ENCODE data around the gene NFE2L1.
"Not testable (repeated sequence)": the region's sequence is repeated elsewhere in the genome, so short reads cannot be mapped to it uniquely, and the experiment has no call there.

Gene NFE2L1, protein sequence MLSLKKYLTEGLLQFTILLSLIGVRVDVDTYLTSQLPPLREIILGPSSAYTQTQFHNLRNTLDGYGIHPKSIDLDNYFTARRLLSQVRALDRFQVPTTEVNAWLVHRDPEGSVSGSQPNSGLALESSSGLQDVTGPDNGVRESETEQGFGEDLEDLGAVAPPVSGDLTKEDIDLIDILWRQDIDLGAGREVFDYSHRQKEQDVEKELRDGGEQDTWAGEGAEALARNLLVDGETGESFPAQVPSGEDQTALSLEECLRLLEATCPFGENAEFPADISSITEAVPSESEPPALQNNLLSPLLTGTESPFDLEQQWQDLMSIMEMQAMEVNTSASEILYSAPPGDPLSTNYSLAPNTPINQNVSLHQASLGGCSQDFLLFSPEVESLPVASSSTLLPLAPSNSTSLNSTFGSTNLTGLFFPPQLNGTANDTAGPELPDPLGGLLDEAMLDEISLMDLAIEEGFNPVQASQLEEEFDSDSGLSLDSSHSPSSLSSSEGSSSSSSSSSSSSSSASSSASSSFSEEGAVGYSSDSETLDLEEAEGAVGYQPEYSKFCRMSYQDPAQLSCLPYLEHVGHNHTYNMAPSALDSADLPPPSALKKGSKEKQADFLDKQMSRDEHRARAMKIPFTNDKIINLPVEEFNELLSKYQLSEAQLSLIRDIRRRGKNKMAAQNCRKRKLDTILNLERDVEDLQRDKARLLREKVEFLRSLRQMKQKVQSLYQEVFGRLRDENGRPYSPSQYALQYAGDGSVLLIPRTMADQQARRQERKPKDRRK

DNA sequence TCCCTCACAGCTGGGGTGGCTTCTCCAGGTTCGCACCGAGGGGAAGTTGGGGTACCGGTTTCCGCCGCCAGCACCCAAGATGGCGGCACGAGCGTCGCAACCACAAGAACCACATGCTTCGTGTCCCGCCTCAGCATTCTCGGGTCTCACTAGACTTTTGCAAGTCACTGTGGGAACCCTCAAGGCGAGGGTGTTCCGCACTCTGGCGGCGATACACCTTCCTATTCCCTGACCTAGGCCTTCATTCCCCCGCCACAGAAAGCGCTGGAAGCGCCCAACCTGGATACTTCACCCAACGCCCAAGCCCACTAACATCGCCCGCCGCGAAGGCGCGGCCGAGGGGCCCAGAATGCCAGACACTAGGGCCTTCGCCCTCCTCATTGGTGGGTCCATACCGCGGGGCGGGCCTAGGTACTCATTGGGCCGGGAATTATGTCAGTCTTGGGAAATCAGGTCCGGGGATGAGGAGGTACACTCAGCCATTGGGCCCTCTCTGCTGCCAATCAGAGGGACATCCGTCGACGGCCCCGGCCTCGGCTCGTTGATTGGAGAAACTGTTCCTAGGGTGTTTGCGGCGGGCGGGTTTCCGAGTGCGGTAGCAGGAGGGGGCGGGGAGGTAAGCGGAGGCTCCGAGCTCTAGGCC, at the start of gene NFE2L1:
TSS of gene NFE2L1 (plus strand) at position 619 of the 643 bp plus-strand sequence. CDS start 2,760 bp downstream, outside the sequence.
- peak; percentile 99 for DNase-seq (ENCODE audit: low read depth, low spot score)

DNA sequence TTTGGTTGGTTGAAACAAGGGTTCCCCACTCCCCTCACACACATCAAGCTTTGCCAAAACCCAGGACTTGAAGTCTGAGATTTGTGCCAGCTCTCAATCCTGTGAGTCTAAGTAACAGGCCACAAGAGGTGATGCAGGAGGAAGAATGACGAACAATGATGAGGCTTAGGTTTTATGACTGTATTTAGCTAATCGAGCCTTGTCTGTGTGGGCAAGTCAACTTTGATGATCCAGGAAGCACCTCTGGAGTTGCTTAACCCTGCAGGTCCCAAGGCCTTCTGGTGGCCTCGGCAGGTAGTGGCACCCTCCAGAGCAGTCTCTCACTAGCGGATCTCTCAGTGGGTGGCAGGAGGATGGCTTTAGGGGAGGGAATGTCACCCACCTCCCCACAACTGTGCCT, 48.6 kb upstream of the NFE2L1 start:
- DNase-seq (ENCODE audit: low read depth, low spot score) = no peak

DNA sequence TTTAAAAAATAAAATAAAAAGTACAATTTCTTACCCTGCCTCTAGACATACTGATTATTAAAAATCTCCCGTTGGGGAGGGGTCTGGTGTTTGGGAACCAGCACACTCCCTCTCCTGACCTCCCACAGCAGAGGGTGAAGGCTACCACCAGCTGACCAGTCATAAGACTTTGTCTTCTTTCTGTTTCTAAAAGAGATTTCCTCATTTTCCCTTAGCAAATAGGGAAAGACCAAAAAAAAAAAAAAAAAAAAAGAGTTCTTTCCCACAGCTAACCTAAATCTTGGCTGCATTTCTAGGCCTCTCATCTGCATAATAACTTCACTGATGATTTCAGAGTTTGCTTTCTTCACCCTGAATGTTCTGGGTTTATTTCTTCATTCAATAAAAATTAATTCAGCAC, 47.0 kb upstream of the NFE2L1 start:
- no peak for DNase-seq (ENCODE audit: low read depth, low spot score)

DNA sequence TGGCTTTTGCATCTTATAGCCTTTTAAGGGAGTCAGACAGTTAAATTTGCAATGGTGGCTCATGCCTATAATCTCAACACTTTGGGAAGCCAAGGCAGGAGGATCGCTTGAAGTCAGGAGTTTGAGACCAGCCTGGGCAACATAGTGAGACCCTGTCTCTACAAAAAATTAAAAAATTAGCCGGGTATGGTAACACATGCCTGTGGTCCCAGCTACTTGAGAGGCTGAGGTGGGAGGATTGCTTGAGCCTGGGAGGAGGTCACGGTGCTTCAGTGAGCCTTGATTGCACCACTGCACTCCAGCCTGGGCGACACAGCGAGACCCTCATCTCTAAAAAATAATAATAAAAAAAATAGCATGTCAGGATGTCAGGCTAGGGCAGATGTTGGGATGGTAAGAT, 46.5 kb upstream of the NFE2L1 start:
- not testable (repeated sequence) for DNase-seq (ENCODE audit: low read depth, low spot score)

DNA sequence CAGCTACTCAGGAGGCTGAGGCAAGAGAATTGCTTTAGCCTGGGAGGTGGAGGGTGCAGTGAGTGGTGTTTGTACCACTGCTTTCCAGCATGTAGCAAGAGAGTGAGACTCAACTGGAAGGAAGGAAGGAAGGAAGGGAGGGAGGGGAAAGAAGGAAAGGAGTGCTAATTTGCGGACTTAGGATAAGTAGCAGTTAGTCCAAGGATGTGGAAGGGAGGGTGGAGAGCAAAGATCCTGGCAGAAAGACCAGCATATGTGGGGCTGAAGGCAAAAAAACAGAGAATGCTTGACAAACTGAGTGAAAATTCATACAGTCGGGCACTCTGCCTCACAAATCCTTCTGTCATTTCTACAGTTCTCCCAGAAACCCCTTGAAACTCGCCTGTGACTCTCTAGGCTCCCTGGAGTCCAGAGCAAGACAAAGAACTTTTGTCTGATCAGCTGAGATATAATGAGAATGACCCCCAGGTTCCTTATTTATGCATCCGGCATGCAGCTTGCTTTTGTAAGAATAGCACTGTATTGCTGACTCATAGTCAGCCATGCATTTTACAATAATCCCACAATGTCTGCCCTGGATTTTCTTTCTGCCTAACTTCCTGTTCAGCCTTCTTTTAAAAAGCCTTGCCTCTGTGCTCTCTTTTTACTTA, 45.8 kb upstream of the NFE2L1 start:
- no peak for DNase-seq (ENCODE audit: low read depth, low spot score)

DNA sequence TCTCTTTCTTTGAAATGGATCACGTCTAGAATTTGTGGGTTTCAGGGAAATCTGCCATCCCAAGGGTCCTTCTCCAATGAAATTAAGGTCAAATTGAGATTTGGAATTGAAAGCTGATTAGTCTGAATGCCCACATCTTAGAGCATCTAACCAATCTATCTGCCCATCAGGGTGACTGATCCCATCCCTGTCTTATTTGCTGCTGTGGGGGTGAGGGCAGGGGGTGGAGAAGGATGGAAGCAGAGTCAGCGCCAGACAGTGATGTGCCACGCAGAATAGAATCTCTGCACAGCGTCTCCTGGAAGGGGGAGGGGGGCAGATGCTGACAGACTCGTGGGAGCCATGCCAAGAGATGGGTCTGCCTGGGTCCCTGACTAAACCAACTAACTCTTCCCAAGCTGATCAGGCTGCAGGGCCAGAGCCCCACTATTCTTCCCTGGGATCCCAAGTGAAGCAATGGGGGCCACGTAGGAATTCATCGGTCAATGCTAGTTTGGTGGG, 45.2 kb upstream of the NFE2L1 start:
- no peak for DNase-seq (ENCODE audit: low read depth, low spot score)

DNA sequence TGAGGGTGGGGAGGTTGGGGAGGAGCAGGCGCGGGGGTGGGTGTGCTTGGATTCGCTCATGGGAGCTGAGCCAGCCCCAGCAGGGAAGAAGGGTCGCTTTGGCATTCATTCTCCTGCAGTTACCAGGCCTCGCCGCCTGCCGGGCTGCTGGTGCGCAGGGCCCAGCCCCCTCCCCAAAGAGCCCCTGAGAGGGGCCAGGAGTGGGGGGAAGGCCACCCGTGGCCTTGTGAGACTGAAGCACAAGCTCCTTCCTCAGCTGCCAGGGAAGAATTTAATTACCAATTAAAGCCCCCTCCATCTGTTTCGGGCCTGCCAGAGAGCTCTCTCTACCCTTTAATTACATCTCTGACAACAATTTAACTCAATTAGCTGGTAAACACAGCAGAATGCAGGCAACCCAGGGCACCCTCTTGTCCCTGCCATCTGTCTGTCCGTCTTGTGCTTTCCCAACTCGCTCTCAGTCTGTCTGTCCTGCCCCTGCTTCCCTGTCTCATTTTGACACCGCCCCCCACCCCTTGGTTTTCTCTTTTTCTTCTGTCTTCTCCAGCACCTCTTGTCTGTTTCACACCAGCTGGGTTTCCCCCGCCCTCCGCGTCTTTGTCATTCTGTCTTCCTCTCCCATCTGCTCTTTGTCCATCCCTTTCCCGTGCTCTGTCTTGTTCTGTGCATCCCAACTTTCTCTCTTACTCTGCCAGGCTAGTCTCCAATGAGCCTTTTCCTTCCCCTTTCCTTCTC, 44.6 kb upstream of the NFE2L1 start:
- DNase-seq (ENCODE audit: low read depth, low spot score) = no peak

DNA sequence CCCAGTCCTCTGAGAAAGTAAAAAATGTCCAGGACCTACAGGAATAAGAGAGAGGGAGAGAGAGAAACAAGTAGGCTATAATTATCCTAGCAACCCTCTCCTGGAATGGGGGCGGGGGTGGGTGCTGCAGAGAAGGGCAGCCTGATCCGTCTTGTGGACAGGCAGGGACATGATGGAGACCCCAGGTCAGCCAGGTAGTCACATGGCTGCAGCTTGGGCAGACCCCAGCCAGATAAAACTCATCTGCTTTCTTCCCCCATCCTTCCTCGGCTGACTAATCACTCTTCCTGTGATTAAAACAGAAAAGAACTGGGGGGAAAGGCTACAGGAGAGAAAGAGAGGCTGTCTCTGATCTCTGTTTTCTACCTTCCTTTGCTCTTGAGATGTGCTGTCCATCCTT, 43.2 kb upstream of the NFE2L1 start:
- no peak for DNase-seq (ENCODE audit: low read depth, low spot score)

DNA sequence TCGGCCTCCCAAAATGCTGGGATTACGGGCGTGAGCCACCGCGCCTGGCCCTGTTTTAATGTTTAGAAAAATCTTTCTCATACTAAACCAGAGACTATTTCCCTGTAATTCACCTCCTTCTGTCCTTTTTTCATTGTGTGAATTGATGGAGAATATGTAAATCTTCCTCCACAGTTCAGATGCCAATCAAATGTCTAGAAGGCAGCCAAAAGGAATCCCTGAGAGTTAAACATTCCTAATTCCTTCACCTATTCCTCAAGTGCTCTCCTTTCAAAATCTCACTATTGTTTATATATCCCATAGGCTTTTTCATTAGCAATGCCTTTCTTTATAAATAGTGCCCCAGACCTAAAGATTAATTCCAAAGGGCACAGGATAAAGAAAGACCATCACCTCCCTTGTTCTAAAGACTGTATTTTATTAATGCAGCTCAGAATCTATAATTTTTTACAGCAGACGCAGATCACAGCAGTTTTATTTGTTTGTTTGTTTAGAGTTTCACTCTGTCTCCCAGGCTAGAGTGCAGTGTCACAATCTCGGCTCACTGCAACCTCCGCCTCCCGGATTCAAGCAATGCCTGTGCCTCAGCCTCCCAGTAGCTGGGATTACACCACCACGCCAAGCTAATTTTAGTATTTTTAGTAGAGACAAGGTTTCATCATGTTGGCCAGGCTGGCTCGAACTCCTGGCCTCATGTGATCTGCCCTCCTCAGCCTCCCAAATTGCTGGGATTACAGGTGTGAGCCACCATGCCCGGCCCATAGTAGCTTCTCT, 41.0 kb upstream of the NFE2L1 start:
- DNase-seq (ENCODE audit: low read depth, low spot score) = no peak

DNA sequence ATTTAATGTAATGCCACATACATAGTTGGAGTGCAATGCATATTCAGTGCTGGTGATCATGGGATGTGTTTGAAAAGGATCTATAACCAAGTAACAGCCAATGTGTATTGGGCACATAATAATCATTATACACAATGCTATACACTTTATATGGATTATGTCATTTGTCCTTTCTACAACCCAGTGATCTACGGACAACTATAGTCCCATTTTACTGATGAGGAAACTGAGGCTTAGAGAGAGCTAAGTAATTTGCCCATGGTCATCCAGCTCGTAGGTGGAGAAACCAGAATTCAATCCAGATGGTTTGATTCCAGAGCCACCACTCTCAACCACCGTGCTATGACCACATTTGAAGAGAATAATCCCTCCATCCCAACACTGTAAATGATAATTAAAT, 38.0 kb upstream of the NFE2L1 start:
- DNase-seq (ENCODE audit: low read depth, low spot score) = no peak

DNA sequence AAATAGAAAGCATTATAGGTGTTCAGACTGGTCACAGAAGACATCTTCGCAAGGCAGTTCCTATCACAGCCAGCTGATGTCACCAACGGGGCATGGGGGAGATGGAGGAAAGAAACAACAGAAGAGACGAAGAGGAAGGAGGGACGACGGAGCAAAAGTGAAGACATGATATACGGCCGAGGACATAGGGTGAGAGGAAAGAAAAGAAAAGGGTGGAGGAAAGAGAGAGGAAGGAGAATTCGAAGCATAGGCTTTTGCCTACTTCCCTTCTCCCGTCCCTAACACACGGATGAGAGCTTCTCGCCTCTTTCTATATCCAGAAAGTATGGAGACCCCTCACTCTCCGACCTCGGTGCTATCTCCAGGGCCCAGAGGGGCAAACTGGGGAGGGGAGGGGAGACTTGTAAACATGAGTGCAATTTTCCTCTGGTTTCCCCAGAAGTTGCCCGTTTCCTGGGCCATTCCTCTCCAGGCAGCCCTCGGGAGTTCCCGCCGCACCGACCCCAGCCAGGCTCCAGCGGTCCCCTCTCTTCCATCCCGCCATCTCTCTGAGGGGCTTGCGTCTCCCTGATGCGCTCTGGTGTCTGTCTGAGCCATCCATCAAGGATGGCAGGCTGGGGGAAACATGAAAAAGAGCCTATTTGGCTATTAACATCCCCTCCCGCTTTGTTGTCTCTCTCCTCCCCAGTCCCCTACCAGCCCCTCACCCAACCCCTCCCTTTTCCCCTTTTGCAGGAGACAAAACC, 36.6 kb upstream of the NFE2L1 start:
- DNase-seq (ENCODE audit: low read depth, low spot score) = no peak

DNA sequence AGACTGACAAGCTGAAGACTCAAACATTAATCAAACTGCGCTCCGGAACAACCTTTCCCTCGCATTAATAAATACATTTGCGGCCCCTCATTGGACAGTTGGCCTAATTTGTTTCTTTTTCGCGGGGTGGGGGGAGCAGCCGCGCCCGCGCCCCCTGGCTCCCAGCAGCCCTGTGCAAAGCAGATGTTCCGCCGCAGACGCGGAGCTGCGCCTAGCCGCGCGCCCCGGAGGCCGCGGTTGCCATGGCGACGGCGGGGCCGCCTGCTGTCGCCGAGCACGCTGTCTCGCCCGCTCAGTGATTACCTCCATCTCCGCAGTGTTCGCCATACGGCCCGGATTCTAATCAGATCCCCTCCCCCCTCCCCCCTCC, 36.0 kb upstream of the NFE2L1 start:
- DNase-seq (ENCODE audit: low read depth, low spot score) = no peak

DNA sequence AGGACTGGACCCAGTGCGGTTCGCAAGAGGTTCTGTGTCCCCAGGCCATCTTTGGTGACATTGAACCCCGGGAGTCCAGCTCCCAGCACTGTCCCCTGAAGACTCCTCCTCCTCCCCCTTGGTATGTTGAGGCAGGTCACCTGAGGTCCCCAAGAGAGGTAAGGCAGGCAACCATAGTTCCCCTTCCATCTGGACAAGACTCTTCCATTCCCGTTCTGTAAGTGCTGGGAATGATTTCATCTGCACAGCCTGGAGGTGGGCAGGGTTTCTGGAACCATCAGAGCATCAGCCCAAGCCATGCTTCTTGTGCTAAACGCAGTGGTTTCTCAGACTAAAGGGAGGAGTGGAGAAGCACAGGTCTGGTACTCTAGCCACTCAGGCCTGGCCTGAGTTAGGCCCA, 35.5 kb upstream of the NFE2L1 start:
- no peak for DNase-seq (ENCODE audit: low read depth, low spot score)

DNA sequence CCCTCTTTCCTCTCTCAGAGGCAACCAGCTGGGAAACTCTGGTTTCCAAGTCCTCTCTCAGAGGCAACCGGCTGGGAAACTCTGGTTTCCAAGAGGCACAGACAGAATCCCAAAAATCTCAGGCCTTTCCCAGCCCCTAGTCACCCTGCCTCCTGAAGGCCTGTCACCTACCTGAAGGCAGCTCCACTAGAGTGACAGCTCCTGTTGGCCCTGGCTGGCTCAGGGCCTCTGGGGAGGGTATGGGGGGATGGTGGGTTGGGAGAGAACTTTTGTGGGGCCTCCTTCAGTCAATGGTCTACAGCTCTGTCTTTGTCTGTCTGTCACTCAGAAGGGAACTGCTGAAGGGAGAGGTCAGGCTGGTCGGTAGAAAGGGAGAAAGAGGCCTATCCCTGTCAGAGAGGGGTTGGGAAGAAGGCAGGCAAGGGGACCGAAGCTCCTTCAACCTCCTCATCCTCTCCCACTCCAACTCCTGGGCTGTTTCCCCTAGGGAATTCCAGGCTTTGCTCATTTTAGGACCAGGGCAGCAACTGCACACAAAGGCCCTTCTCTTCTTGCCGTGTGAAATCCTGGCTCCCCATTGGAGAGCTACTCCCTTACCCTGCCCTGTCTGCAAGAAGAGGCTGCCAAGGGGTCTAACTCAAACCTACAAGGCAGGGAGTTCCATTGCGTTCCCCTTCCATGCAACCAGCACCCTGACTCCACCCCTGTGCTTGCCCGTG, 34.1 kb upstream of the NFE2L1 start:
- no peak for DNase-seq (ENCODE audit: low read depth, low spot score)

DNA sequence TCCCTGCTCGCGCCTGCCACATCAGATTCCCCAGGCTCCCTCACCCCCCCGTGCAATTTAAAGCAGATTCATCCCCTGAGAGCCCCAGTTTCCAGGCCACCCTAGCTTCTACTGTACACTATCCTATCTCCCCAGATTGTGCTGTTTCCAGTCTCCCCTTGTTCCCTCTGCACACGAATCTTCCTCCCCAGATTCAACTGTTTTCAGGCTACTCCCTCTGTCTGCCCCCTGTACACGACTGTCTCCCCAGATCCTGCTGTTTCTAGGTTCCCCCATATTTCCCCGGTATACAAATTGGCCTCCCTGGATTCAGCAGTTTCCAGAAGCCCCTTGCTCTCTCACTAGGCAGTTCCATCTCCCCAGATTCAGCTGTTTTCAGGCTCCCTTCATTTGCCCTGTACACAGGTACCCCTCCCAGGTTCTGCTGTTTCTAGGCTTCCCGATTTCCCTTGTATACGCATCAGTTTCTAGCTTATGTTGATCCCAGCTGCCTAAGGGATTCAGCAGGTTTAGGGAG, 33.5 kb upstream of the NFE2L1 start:
- DNase-seq (ENCODE audit: low read depth, low spot score) = no peak

DNA sequence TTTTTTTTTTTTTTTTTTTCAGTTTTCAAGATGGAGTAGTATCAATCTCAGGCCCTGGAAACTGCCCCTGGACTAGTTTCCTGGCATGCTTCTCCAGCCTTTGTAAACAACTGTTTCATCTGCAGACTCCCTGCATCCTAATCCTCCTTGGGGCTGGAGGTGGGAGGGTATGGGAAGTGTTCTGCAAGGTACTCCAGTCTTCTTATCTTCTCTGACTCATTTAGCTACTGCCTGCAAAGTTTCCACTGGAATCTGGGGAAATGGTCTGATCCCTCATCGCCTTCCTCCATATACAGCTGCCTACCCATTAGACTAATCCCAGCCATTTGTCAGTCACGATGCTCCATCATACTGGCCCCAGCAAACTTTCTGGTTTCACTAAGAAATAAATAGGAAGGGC, 32.0 kb upstream of the NFE2L1 start:
- no peak for DNase-seq (ENCODE audit: low read depth, low spot score)

DNA sequence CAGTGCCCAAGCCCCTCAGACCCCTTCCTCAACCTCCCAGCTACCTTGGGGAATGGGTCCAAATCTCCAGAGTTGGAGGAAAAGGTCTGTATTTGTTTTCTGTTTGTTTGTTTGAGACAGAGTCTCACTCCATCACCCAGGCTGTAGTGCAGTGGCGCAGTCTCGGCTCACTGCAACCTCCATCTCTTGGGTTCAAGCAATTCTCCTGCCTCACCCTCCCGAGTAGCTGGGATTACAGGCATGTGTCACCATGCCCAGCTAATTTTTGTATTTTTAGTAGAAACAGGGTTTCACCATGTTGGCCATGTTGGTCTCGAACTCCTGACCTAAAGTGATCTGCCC, 30.4 kb upstream of the NFE2L1 start:
- not testable (repeated sequence) for DNase-seq (ENCODE audit: low read depth, low spot score)

DNA sequence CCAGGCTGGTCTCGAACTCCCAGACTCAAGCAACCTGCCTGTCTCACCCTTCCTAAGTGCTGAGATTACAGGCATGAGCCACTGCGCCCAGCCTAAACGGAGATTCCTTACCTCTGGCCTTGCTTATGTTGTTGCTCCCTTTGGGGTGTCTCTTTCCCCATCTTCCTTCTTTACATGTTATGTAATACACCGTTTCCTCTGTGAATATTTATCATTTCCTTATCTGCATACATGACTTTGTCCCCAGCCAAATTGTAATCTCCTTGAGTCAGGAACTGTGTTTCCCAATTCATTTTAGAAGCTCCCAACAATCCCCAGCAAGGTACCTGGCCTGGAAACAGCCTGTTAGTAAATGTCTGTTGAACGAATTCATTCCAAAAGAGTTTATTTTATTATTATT, 26.2 kb upstream of the NFE2L1 start:
- no peak for DNase-seq (ENCODE audit: low read depth, low spot score)

DNA sequence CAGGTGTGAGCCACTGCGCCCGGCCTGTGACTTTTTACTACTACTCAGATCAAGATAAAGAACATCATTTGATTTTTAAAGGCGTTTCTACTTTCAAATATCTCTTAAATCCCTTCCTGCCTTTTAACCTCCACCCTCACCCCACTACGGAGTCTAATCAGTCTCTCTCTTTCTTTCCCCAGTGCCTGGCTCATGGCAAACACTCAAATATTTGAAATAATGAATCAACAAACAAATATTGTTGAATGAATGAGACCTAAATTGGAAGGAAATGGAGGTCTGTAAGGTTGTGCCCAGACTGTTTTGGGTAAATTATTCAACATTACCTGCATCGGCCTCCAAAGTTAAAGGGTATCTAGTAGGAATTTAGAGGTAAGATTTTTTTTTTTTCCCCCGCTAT, 25.3 kb upstream of the NFE2L1 start:
- no peak for DNase-seq (ENCODE audit: low read depth, low spot score)
